DND-41 (cell line): ENCODE data around the gene EDIL3.

ENCODE experiments used
- ATAC-seq: fragments of 200-7000 bp; cut with Tn5 transposase; 3 replicates; pipeline ENCODE4 v1.9.1; 2021; ENCODE audit warnings: low read depth; ENCODE audit not compliant: insufficient read depth
- DNase-seq: peaks from one replicate; pipeline ENCODE4 v3.0.0-alpha.2; 2020
- H2AFZ ChIP-seq: 2 replicates; pipeline ENCODE4 v1.6.0; 2012; ENCODE audit warnings: low read depth, low read length
- H3K27ac ChIP-seq: 2 replicates; pipeline ENCODE4 v1.5.1; 2012; ENCODE audit warnings: low read length, inconsistent platforms
- H3K27me3 ChIP-seq: fragments of 200-600 bp; sonication (generic); 2 replicates; pipeline ENCODE4 v1.6.0; 2012; ENCODE audit warnings: low read length, mild to moderate bottlenecking, inconsistent platforms; ENCODE audit not compliant: insufficient read depth, poor library complexity
- H3K36me3 ChIP-seq: 2 replicates; pipeline ENCODE4 v1.5.1; 2012; ENCODE audit warnings: low read length, inconsistent platforms; ENCODE audit not compliant: insufficient read depth
- H3K4me1 ChIP-seq: 2 replicates; pipeline ENCODE4 v1.5.1; 2012; ENCODE audit warnings: mild to moderate bottlenecking, low read length; ENCODE audit not compliant: insufficient read depth
- H3K4me2 ChIP-seq: 2 replicates; pipeline ENCODE4 v1.6.0; 2012; ENCODE audit warnings: mild to moderate bottlenecking, moderate library complexity, low read length, inconsistent platforms; ENCODE audit not compliant: insufficient read depth
- H3K4me3 ChIP-seq, 2 experiments: fragments of 200-600 bp in 1 of 2; shearing (Covaris generic) in 1 of 2; 2 replicates each; pipeline ENCODE4 v1.5.1; 2012 to 2016; ENCODE audit warnings: inconsistent platforms in 2 of 2, low read length in 2 of 2, mild to moderate bottlenecking in 2 of 2, low read depth in 1 of 2, moderate library complexity in 1 of 2
- H3K79me2 ChIP-seq: 2 replicates; pipeline ENCODE4 v1.6.0; 2012; ENCODE audit warnings: low read length, inconsistent platforms; ENCODE audit not compliant: insufficient read depth
- H3K9ac ChIP-seq: 2 replicates; pipeline ENCODE4 v1.6.0; 2012; ENCODE audit warnings: low read depth, mild to moderate bottlenecking, inconsistent platforms, low read length, moderate library complexity
- H3K9me3 ChIP-seq: 2 replicates; pipeline ENCODE4 v1.5.1; 2012; ENCODE audit warnings: low read length, moderate library complexity, mild to moderate bottlenecking, inconsistent platforms; ENCODE audit not compliant: insufficient read depth, severe bottlenecking
- H4K20me1 ChIP-seq: 2 replicates; pipeline ENCODE4 v1.6.0; 2012; ENCODE audit warnings: low read length; ENCODE audit not compliant: insufficient read depth
- CTCF ChIP-seq: IDR thresholded peaks from 2 replicates; pipeline ENCODE4 v1.5.1; 2012; ENCODE audit warnings: borderline replicate concordance, low read length, moderate library complexity, mild to moderate bottlenecking; ENCODE audit not compliant: poor library complexity, severe bottlenecking; ENCODE audit errors: extremely low read depth
- EZH2 ChIP-seq: IDR thresholded peaks from 3 replicates; pipeline ENCODE4 v1.6.1; 2012; ENCODE audit warnings: borderline replicate concordance, low read depth, mild to moderate bottlenecking, moderate library complexity, low read length, inconsistent platforms; ENCODE audit not compliant: severe bottlenecking

Gene EDIL3

GRCh38 chr5:84257061-84257460 is 127.6 kb downstream of the EDIL3 start:
- Histone ChIP-seq H3K9me3 (no peaks in the 10 kb centered on the region), H3K27me3 (no peaks in the 10 kb centered on the region), H3K4me2 (no peak overlapping the region), H4K20me1 (no peaks in the 10 kb centered on the region), H3K9ac (no peak overlapping the region), H3K4me3 (no peak overlapping the region), H3K4me1 (no peaks in the 10 kb centered on the region), H2AFZ (no peak overlapping the region), H3K79me2 (no peaks in the 10 kb centered on the region), H3K27ac (no peak overlapping the region), H3K36me3 (no peaks in the 10 kb centered on the region)
- no peak for TF ChIP-seq EZH2
- TF ChIP-seq CTCF, result no peak
- ATAC-seq, result no peak
- DNase-seq, result no peak

- Histone ChIP-seq H3K4me1 (no peaks in the 10 kb centered on the region), H3K9me3 (no peaks in the 10 kb centered on the region), H3K79me2 (no peaks in the 10 kb centered on the region), H3K27me3 (no peaks in the 10 kb centered on the region), H3K9ac (no peak overlapping the region), H3K4me2 (no peak overlapping the region), H3K27ac (no peak overlapping the region), H2AFZ (no peak overlapping the region), H3K4me3 (no peak overlapping the region), H4K20me1 (no peaks in the 10 kb centered on the region), H3K36me3 (no peaks in the 10 kb centered on the region)
- no peak for TF ChIP-seq EZH2
- TF ChIP-seq CTCF, result peak; percentile 11
- ATAC-seq (peak; percentile 44; the same call in 1 of the 3 replicates), DNase-seq (no peak)
Measured at GRCh38 chr5:84255315-84255714, 129.4 kb downstream of the EDIL3 start.

- H3K9ac ChIP-seq, result no peak overlapping the region
- no peaks in the 10 kb centered on the region for H3K36me3 ChIP-seq
- TF ChIP-seq EZH2, result no peak
- no peak for TF ChIP-seq CTCF
- H4K20me1 ChIP-seq, result no peaks in the 10 kb centered on the region
- DNase-seq (no peak), ATAC-seq (no peak)
- H3K27me3 ChIP-seq, result no peaks in the 10 kb centered on the region
- H3K4me2 ChIP-seq, result no peak overlapping the region
- no peak overlapping the region for H2AFZ ChIP-seq
- H3K4me3 ChIP-seq, result no peak overlapping the region
- no peaks in the 10 kb centered on the region for H3K4me1 ChIP-seq
- no peaks in the 10 kb centered on the region for H3K79me2 ChIP-seq
- H3K27ac ChIP-seq, result no peak overlapping the region
- H3K9me3 ChIP-seq, result no peaks in the 10 kb centered on the region
Measured at GRCh38 chr5:84253946-84254345, 130.7 kb downstream of the EDIL3 start.

- Histone ChIP-seq H3K36me3 (no peaks in the 10 kb centered on the region), H3K4me2 (no peak overlapping the region), H3K9me3 (no peaks in the 10 kb centered on the region), H2AFZ (no peak overlapping the region), H4K20me1 (no peaks in the 10 kb centered on the region), H3K4me1 (no peaks in the 10 kb centered on the region), H3K27me3 (no peaks in the 10 kb centered on the region), H3K79me2 (no peaks in the 10 kb centered on the region), H3K9ac (no peak overlapping the region), H3K27ac (no peak overlapping the region), H3K4me3 (no peak overlapping the region)
- TF ChIP-seq EZH2, result no peak
- TF ChIP-seq CTCF, result no peak
- DNase-seq (no peak), ATAC-seq (no peak)
Measured at GRCh38 chr5:84251503-84251902, 133.2 kb downstream of the EDIL3 start.
